A549 (cell line): ENCODE measurements around the gene KRT76.

Experiments
- EP300 ChIP-seq, 2 experiments: fragments of >200 bp; sonication (Bioruptor Twin); formaldehyde crosslinking; IDR thresholded peaks; 2 replicates in 1 of 2; 3 replicates in 1 of 2; pipeline ENCODE4 v1.6.1; 2016 to 2017
- FOSL2 ChIP-seq, 2 experiments: fragments of 450-650 bp in 1 of 2; fragments of >200 bp in 1 of 2; sonication (Bioruptor Twin) in 1 of 2; formaldehyde crosslinking; IDR thresholded peaks; 2 replicates each; pipeline versions ENCODE4 v1.5.0 to v1.6.1; 2016 to 2020; ENCODE audit warnings: mild to moderate bottlenecking in 1 of 2, moderate library complexity in 1 of 2
- MAFK ChIP-seq: fragments of 450-650 bp; IDR thresholded peaks from 2 replicates; pipeline ENCODE4 v1.6.1; 2014; ENCODE audit not compliant: partially characterized antibody
- MYC ChIP-seq: IDR thresholded peaks from 2 replicates; pipeline ENCODE4 v1.6.1; 2012; ENCODE audit warnings: mild to moderate bottlenecking, inconsistent platforms, low read length, improper control_type of control experiment, borderline replicate concordance
- POLR2A ChIP-seq: IDR thresholded peaks from 2 replicates; pipeline ENCODE4 v1.6.1; 2012; ENCODE audit warnings: mild to moderate bottlenecking, low read length
- POLR2AphosphoS2 ChIP-seq: conservative IDR thresholded peaks from 2 replicates; pipeline ENCODE4 v1.6.1; 2012; ENCODE audit warnings: low read length, improper control_type of control experiment, inconsistent platforms
- ZSCAN20 ChIP-seq: fragments of 250-450 bp; sonication (Bioruptor Pico); IDR thresholded peaks from 2 replicates; pipeline ENCODE4 v1.8.0; 2022; ENCODE audit warnings: mild to moderate bottlenecking, moderate library complexity
- TF ChIP-seq, protein P1 (sequence below): fragments of >200 bp; sonication (Bioruptor Twin); formaldehyde crosslinking; IDR thresholded peaks from 3 replicates; pipeline ENCODE4 v1.5.1; 2016
- TF ChIP-seq, protein P2 (sequence below): fragments of 450-650 bp; IDR thresholded peaks from 2 replicates; pipeline ENCODE4 v1.6.1; 2014; ENCODE audit warnings: antibody characterized with exemption

DNA sequence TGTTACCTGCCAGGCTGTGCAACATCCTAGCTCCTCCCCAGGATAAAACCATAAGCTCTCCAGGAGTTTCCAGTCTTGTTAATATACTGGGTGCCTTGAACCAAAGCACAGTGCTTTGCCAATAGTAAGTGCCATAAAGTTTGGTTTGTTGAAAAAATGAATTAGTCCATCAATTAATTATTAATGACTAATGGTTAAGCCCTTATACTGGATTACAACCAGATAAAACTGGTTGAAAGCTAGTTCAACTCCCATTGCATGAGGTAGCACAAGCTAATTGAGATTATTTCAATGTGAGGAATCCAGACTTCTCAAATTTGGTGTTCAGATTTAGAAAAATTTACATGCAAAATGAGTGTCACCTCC, 20.4 kb upstream of the KRT76 start:
- no peak for TF ChIP-seq ZSCAN20
- no peak for TF ChIP-seq MAFK
- TF ChIP-seq, protein P1, sequence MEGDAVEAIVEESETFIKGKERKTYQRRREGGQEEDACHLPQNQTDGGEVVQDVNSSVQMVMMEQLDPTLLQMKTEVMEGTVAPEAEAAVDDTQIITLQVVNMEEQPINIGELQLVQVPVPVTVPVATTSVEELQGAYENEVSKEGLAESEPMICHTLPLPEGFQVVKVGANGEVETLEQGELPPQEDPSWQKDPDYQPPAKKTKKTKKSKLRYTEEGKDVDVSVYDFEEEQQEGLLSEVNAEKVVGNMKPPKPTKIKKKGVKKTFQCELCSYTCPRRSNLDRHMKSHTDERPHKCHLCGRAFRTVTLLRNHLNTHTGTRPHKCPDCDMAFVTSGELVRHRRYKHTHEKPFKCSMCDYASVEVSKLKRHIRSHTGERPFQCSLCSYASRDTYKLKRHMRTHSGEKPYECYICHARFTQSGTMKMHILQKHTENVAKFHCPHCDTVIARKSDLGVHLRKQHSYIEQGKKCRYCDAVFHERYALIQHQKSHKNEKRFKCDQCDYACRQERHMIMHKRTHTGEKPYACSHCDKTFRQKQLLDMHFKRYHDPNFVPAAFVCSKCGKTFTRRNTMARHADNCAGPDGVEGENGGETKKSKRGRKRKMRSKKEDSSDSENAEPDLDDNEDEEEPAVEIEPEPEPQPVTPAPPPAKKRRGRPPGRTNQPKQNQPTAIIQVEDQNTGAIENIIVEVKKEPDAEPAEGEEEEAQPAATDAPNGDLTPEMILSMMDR = no peak
- no peak for TF ChIP-seq FOSL2 (IDR thresholded peaks at IDR 0.05)
- no peak for TF ChIP-seq FOSL2 (CRISPR knock-in tag; IDR thresholded peaks at IDR 0.05)
- no peak for TF ChIP-seq MYC
- no peak for TF ChIP-seq POLR2AphosphoS2
- no peak for TF ChIP-seq EP300 (IDR thresholded peaks at IDR 0.05)
- TF ChIP-seq POLR2A = no peak
- TF ChIP-seq, protein P2, sequence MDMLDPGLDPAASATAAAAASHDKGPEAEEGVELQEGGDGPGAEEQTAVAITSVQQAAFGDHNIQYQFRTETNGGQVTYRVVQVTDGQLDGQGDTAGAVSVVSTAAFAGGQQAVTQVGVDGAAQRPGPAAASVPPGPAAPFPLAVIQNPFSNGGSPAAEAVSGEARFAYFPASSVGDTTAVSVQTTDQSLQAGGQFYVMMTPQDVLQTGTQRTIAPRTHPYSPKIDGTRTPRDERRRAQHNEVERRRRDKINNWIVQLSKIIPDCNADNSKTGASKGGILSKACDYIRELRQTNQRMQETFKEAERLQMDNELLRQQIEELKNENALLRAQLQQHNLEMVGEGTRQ = no peak
